LNCAP (cell line): Measurements from ENCODE around the gene HNF1A.

Experiments
- TF ChIP-seq, protein P1 (sequence below): fragments of 450-650 bp; IDR thresholded peaks from 2 replicates; pipeline ENCODE4 v1.5.1; 2017; ENCODE audit warnings: mild to moderate bottlenecking

HNF1A gene

DNA sequence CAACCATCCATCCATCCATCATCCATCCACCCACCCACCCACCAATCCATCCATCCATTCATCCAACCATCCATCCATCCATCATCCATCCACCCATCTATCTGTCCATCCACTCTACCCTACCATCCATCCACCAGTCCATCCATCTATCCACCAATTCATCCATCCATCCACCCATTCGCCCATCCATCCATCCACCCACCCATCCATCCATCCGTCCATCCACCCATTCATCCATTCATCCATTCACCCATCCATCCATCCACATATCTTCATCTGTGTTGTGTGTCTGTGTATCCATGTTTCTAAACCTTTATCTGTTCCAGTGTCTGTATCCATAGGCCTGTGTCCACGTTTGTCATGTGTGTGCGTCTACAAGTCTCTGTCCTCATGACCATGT lies 9.9 kb downstream of the HNF1A start:
- TF ChIP-seq, protein P1, sequence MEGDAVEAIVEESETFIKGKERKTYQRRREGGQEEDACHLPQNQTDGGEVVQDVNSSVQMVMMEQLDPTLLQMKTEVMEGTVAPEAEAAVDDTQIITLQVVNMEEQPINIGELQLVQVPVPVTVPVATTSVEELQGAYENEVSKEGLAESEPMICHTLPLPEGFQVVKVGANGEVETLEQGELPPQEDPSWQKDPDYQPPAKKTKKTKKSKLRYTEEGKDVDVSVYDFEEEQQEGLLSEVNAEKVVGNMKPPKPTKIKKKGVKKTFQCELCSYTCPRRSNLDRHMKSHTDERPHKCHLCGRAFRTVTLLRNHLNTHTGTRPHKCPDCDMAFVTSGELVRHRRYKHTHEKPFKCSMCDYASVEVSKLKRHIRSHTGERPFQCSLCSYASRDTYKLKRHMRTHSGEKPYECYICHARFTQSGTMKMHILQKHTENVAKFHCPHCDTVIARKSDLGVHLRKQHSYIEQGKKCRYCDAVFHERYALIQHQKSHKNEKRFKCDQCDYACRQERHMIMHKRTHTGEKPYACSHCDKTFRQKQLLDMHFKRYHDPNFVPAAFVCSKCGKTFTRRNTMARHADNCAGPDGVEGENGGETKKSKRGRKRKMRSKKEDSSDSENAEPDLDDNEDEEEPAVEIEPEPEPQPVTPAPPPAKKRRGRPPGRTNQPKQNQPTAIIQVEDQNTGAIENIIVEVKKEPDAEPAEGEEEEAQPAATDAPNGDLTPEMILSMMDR: no peak

DNA sequence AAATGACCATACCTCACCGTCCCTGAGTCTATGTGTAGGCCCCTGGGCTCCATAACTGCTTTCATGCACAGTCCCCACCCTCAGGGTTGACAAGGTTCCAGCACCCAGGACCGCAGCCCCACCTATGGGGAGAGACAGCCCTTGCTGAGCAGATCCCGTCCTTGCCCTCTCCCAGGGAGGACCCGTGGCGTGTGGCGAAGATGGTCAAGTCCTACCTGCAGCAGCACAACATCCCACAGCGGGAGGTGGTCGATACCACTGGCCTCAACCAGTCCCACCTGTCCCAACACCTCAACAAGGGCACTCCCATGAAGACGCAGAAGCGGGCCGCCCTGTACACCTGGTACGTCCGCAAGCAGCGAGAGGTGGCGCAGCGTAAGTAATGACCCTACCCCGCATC lies 10.3 kb downstream of the HNF1A start:
- TF ChIP-seq, protein P1: no peak

DNA sequence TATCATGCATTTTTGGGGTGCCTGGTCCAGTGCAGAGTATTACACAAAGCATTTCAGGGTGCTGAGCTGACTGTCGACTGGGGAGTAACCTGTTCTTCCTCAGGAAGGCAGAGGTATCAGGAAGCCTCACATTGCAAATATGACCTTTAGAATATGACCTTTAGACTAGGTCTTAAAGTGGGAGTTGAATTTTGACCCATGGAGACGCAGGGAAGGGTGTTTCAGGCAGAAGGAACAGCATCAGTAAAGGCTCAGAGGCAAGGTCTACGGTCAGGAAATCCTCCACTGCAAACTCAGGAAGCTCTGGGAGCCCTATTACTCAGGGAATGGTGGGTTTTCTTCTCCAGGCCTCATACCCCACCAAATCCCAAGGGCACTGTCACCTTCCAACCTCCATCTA lies 11.3 kb downstream of the HNF1A start:
- TF ChIP-seq, protein P1: no peak

DNA sequence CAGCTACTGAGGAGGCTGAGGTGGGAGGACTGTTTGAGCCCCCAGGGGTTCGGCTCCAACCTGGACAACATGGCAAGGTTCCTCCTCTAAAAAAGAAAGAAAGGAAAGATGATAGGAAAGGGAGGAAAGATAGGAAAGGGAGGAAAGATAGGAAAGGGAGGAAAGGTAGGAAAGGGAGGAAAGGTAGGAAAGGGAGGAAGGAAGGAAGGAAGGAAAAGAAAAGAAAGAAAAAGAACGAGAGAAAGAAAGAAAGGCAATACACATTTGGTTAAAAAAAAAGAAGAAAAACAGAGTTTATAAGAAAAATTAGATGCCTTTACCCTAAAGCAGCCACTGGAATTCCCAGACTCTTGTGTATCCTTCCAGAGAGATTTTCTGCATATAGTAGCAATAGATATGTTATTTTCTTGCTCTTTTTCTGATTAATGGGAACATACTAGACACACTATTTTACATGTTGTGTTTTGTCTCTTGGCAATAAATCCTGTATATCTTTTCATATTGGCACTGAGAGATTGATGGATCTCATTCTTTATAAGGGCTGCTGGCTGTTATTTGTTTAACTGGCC lies 12.2 kb downstream of the HNF1A start:
- TF ChIP-seq, protein P1: no peak

DNA sequence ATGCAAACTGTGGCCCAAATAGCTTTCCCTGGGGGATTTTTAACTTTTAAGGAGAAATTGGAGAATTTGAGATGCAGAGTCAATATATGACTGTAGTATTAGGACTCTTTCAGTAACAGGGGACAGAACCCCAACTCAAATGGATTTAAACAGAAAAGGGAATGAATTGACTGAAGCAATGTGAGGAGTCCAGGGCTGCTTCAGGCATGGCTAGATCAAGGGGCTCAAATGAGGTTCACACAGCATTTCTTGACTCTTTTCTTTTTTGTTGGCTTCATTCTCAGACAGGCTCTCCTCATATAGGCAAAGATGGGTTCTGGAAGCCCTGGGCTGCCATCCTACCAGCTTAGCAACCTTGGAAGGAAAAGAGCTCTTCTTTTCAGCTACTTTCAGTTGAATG lies 13.6 kb downstream of the HNF1A start:
- TF ChIP-seq, protein P1: no peak

DNA sequence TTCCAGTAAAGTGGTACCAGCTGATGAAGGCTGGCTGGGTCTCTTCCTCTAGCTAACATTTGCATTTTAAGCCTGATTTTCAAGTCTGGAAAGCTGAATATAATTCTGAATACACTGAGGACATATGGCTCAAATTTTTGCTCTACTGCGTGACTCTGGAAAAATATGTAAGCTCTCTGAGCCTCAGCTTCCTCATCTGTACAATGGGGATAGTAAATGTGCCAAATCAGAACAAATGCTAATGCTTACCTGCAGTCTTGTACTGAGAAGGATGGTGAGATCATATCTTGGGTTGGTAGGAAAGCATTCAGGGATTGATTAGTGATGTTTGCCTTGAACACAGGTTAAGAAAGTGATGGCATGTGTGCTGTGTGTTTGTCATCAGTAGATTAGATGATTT lies 14.6 kb downstream of the HNF1A start:
- TF ChIP-seq, protein P1: no peak

DNA sequence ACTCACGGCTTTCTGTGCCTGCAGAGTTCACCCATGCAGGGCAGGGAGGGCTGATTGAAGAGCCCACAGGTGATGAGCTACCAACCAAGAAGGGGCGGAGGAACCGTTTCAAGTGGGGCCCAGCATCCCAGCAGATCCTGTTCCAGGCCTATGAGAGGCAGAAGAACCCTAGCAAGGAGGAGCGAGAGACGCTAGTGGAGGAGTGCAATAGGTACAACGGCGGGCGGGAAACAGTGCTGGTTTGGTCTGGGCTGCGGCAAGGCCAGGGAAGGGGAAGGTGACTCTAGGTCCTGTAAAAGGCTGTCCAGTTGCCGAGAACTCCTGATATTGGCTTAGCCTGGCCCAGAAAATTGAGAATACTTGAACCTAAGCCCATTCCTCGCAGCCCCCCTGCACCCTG lies 15.2 kb downstream of the HNF1A start:
- TF ChIP-seq, protein P1: no peak

DNA sequence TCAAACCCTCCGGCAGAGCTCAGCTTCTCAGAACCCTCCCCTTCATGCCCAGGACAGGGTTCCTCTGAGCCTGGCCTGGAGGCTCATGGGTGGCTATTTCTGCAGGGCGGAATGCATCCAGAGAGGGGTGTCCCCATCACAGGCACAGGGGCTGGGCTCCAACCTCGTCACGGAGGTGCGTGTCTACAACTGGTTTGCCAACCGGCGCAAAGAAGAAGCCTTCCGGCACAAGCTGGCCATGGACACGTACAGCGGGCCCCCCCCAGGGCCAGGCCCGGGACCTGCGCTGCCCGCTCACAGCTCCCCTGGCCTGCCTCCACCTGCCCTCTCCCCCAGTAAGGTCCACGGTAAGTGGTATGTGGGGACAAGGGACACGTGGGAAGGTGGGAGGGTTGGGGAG lies 15.7 kb downstream of the HNF1A start:
- TF ChIP-seq, protein P1: no peak
